Raji (cell line): ENCODE measurements around the gene GALM.

Experiments used
- POLR2A ChIP-seq: IDR thresholded peaks from 2 replicates; pipeline ENCODE4 v1.6.1; 2011; ENCODE audit warnings: low read depth, low read length, control low read depth; ENCODE audit not compliant: insufficient read depth

GALM gene

GRCh38 chr2:38661306-38661705 is 4.6 kb upstream of the GALM start:
- no peak for TF ChIP-seq POLR2A

DNA sequence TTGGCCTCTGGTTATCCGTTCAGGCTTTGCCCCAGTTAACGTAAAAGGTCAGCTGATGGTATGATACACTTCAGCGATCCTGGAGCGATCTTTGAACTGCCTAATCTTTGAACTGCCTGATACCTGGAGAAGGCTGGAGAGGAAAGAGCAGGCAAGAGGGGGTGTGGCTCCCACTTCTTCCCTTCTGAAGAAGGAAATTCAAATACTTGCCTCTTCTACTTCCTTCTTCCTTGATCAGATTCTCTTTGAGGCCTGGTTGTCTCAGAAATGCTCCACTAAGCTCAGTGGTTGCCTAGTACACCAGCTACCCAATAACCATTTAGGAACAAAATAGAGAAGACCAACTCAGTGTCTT is 619 bp downstream of the GALM start:
- TF ChIP-seq POLR2A: no peak

DNA sequence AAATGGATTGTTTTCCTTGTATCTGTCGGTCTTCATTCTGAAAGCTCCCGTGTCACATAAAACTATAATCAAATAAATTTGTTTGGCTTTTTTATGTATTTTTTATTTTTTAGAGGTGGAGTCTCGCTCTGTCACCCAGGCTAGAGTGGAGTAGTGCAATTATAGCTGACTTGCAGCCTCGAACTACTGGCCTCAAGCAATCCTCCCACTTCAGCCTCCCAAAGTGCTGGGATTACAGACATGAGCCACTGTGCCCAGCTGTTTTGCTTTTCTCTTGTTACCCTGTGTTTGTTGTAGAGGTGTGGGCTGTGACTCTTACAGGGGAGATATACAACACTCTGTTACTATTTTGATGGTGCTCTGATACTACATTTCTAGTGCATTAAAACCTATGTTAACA is 2.2 kb downstream of the GALM start:
- TF ChIP-seq POLR2A: no peak

DNA sequence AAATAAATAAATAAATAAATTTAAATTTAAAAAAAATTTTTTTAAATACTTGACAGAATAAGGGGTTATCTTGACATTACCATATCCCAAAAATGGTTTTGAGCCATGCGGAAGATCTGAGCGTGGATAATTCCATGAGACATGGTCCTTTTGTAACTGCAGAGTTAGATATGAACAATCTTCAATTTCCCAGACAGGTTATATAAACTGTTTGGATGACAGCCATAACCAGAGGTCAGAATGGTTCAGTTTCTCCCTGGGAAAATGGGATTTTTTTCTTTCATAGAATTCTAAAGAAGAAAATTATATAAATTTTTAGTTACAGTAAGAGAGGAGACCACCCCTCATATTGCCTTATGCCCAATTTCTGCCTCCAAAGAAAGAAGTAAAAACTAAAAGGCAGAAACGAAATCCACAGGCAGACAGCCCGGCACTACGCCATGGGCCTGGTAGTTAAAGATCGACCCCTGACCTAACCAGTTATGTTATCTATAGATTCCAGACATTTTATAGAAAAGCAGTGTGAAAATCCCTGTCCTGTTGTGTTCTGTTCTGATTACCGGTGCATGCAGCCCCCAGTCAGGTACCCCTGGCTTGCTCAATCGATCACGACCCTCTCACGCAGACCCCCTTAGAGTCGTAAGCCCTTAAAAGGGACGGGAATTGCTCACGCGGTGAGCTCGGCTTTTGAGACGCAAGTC is 3.0 kb downstream of the GALM start:
- TF ChIP-seq POLR2A: no peak

- no peak for TF ChIP-seq POLR2A
Measured at GRCh38 chr2:38671303-38671702, 5.4 kb downstream of the GALM start.

DNA sequence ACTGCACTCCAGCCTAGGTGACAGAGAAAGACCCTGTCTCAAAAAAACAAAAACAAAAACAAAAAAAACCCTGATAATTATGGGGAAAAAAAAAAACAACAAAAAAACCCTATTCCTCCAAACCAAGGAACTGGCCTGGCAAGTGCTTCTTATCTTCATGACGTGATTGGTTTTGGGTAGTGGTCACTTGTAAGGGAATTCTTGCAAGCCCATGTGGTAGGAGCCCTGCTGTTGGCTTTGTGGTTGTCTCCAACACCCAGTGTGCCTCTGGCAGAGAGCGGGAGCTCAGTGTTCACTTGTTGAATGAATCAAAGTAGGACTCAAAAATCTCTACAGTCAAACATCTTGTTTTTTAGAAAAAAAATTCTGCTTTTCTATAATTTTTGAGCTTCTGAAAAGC is 6.0 kb downstream of the GALM start:
- no peak for TF ChIP-seq POLR2A

GRCh38 chr2:38672445-38673391 is 6.8 kb downstream of the GALM start:
- no peak for TF ChIP-seq POLR2A

- no peak for TF ChIP-seq POLR2A
Measured at GRCh38 chr2:38676681-38677080, 10.8 kb downstream of the GALM start.

DNA sequence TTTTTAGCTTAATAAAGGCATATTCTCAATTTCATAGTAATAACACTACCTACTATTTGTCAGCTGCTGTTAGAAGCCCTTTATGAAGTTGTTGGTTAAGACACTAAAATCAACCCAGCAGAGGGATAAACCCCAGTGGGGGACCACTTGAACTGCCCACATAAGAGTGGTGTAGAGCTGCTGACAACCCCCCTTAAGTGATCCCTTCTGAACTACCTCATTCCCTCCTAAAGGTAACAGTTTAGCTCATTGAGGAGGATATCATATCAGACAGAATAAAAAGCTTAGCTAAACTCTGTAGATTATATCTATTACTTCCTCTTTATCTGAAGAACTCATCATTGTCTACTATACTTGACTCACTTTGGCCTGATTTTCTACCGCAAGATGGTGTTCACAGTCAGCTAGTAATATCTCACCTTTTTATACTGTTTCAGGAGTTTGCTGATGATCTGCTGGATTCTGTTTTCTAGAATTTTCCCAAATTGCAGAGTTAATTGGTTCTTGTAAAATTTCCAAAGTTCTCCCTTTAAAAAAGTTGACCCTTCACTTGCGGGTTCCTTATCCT is 16.2 kb downstream of the GALM start:
- TF ChIP-seq POLR2A: no peak

DNA sequence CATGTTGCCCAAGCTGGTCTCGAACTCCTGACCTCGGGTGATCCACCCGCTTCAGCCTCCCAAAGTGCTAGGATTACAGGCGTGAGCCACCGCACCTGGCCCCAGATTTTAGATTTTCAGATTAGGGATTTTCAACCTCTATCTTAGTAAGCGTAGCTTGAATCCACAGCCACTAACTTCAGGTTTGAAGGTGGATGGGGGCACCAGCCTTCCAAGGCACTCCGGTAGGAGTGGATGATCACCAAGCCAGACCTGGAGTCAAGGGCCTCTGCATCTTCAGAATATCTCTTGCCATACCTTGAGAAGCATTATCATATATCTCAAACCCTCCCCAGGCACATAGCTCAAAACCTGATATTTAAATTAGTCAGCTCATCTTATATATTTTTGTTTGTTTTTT is 17.9 kb downstream of the GALM start:
- TF ChIP-seq POLR2A: no peak

GRCh38 chr2:38685116-38685735 is 19.3 kb downstream of the GALM start:
- TF ChIP-seq POLR2A: no peak

DNA sequence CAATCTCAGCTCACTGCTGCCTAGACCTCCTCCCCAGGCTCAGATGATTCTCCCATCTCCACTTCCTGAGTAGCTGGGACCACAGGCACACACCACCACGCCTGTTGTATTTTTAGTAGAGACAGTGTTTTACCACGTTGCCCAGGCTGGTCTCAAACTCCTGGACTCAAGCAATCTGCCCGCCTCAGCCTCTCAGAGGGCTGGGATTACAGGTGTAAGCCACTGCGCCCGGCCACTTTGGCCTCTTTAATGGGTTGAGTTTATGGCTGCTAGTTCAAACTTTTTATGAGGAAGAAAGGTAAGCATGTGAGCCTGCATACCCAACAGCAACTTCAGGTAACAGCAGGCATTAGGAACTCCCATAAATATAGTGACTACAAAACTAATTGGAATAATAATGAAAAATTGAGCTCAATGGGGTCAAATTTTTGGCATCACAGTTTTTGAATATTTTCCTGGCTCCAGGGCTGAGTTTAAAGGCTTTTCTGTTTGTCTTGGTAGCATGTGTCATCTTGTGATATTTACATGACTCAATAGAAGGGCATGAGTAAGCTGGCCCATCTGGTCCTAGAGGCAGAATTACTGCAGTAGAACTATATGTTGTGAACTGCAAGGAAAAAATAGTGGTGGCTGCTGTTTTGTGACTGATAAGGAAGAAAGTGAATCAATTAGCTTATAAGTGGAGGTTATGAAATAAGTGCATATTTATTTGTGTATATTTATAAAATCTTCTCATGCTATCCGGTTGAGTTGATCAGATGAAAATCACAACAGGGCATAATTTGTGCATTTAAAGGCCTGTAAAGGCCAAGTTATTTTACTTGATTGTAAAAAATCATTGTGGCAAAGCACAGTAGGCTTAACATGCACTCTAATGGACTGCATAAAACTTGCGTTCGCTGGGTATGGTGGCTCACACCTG is 24.8 kb downstream of the GALM start:
- no peak for TF ChIP-seq POLR2A

DNA sequence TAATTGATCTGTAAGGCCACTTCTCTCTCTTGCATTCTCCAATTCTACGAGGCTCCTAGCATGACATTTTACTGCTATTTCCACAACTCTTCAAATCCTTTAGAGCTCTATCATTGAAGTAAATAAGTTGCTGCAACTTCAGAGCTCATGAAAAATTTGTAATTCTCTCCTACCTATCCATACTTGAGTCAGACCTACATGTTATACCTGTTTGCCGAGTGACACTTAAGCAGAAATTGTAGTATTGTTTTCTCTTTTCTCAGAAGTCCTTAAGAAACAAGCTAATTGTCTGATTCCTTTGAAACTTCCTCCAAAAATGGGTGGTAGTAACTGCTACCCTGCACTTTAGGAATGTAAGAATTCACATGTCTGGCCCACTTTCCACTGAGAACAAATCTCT is 26.1 kb downstream of the GALM start:
- TF ChIP-seq POLR2A: no peak

DNA sequence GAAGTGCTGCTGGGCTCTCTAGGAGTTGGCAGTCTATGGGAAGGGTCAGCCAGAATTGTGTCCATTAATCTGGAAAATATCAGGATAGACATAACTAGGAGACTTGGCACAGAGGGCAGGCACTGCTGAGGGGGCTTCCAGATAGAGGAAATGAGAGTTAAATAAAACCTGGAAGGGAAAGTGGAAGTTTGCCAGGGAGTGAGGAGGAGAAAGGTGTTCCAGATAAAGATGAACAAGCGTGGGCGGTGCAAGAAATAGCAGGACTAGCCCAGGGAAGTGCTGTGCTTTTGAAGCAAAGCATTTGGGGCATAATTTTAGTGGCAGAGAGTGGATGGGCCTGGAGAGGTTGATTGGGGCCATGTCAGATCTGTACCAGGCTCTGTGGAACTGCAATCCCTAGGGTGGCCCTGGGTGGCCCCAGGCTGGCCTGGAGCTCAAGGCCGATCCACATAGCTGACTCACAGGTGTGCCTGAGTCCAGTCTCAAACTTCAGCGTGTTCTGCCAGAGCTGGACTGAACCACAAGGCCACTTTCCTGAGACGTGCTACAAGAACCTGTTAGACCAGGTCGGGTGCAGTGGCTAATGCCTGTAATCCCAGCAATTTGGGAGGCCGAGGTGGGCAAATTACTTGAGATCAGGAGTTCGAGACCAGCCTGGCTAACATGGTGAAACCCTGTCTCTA is 26.9 kb downstream of the GALM start:
- no peak for TF ChIP-seq POLR2A

GRCh38 chr2:38697116-38697840 is 31.4 kb downstream of the GALM start:
- TF ChIP-seq POLR2A: no peak
